Right kidney (tissue), 9 donors: ENCODE results near the gene METAP2.
"Not testable (repeated sequence)": the region's sequence is repeated elsewhere in the genome, so short reads cannot be mapped to it uniquely, and the experiment has no call there.

Experiments used
- DNase-seq: peaks from one replicate; pipeline ENCODE4 v3.0.0-alpha.2; 2016
- long read RNA-seq, 8 donors: transcript quantifications; one replicate each; lab custom pipeline, GENCODE V29; 2026

Gene METAP2
- long read RNA-seq, donor 1, transcript METAP2-202 (11 exons, 3,601 nt), result major isoform, 16 of 45 reads
- long read RNA-seq, donor 1, partial matches to known transcripts, result 23 of 45 reads
- long read RNA-seq, donor 1, other reads (novel, unspliced or antisense), result 0 of 45 reads
- long read RNA-seq, donor 2, transcript METAP2-202 (11 exons, 3,601 nt), result major isoform, 10 of 38 reads
- long read RNA-seq, donor 2, partial matches to known transcripts, result 24 of 38 reads
- long read RNA-seq, donor 2, other reads (novel, unspliced or antisense), result 0 of 38 reads
- long read RNA-seq, donor 3, transcript METAP2-202 (11 exons, 3,601 nt), result major isoform, 6 of 39 reads
- long read RNA-seq, donor 3, partial matches to known transcripts, result 31 of 39 reads
- long read RNA-seq, donor 3, other reads (novel, unspliced or antisense), result 0 of 39 reads
- long read RNA-seq, donor 4, transcript METAP2-202 (11 exons, 3,601 nt), result major isoform, 10 of 51 reads
- long read RNA-seq, donor 4, partial matches to known transcripts, result 35 of 51 reads
- long read RNA-seq, donor 4, other reads (novel, unspliced or antisense), result 0 of 51 reads
- long read RNA-seq, donor 5, transcript METAP2-202 (11 exons, 3,601 nt), result major isoform, 26 of 79 reads
- long read RNA-seq, donor 5, partial matches to known transcripts, result 48 of 79 reads
- long read RNA-seq, donor 5, other reads (novel, unspliced or antisense), result 0 of 79 reads
- long read RNA-seq, donor 6, transcript METAP2-202 (11 exons, 3,601 nt), result major isoform, 9 of 50 reads
- long read RNA-seq, donor 6, partial matches to known transcripts, result 34 of 50 reads
- long read RNA-seq, donor 6, other reads (novel, unspliced or antisense), result 0 of 50 reads
- long read RNA-seq, donor 7, transcript METAP2-202 (11 exons, 3,601 nt), result major isoform, 23 of 115 reads
- long read RNA-seq, donor 7, partial matches to known transcripts, result 85 of 115 reads
- long read RNA-seq, donor 7, other reads (novel, unspliced or antisense), result 0 of 115 reads
- long read RNA-seq, donor 8, transcript METAP2-202 (11 exons, 3,601 nt), result major isoform, 14 of 51 reads
- long read RNA-seq, donor 8, partial matches to known transcripts, result 34 of 51 reads
- long read RNA-seq, donor 8, other reads (novel, unspliced or antisense), result 0 of 51 reads

- DNase-seq, result peak; percentile 86
Measured at GRCh38 chr12:95473884-95474659, at the start of gene METAP2. TSS of gene METAP2 (plus strand) at chr12:95474152. CDS start at chr12:95474180, 28 bp downstream.

GRCh38 chr12:95424271-95424994 lies 49.5 kb upstream of the METAP2 start:
- DNase-seq, result no peak

- DNase-seq, result no peak
Measured at GRCh38 chr12:95429172-95429510, 44.8 kb upstream of the METAP2 start.

GRCh38 chr12:95431120-95431519 lies 42.8 kb upstream of the METAP2 start:
- DNase-seq, result no peak

- no peak for DNase-seq
Measured at GRCh38 chr12:95435355-95435754, 38.6 kb upstream of the METAP2 start.

GRCh38 chr12:95437565-95437964 lies 36.4 kb upstream of the METAP2 start:
- DNase-seq, result no peak

GRCh38 chr12:95439461-95440230 lies 34.3 kb upstream of the METAP2 start:
- DNase-seq, result no peak

- no peak for DNase-seq
Measured at GRCh38 chr12:95440401-95440800, 33.6 kb upstream of the METAP2 start.

- no peak for DNase-seq
Measured at GRCh38 chr12:95443459-95443858, 30.5 kb upstream of the METAP2 start.

GRCh38 chr12:95445099-95445498 lies 28.9 kb upstream of the METAP2 start:
- not testable (repeated sequence) for DNase-seq

GRCh38 chr12:95445884-95446505 lies 28.0 kb upstream of the METAP2 start:
- DNase-seq, result no peak

GRCh38 chr12:95446506-95446900 lies 27.4 kb upstream of the METAP2 start:
- peak; percentile 59 for DNase-seq

- not testable (repeated sequence) for DNase-seq
Measured at GRCh38 chr12:95449656-95450055, 24.3 kb upstream of the METAP2 start.

GRCh38 chr12:95452501-95452900 lies 21.5 kb upstream of the METAP2 start:
- DNase-seq, result not testable (repeated sequence)

GRCh38 chr12:95453881-95454280 lies 20.1 kb upstream of the METAP2 start:
- DNase-seq, result not testable (repeated sequence)

GRCh38 chr12:95454780-95455215 lies 19.2 kb upstream of the METAP2 start:
- DNase-seq, result not testable (repeated sequence)

GRCh38 chr12:95457605-95458004 lies 16.3 kb upstream of the METAP2 start:
- DNase-seq, result not testable (repeated sequence)

- DNase-seq, result no peak
Measured at GRCh38 chr12:95458761-95459160, 15.2 kb upstream of the METAP2 start.

GRCh38 chr12:95459310-95459709 lies 14.6 kb upstream of the METAP2 start:
- DNase-seq, result no peak

GRCh38 chr12:95460105-95460504 lies 13.8 kb upstream of the METAP2 start:
- no peak for DNase-seq
